Mesendoderm (in vitro differentiated cells): Measurements from ENCODE around the gene FRMPD4.

Experiments
- DNase-seq: peaks from one replicate; pipeline ENCODE4 v3.0.0; 2013
- H2AK5ac ChIP-seq: 2 replicates; pipeline ENCODE4 v1.6.1; 2013; ENCODE audit warnings: low read length, inconsistent platforms
- H2BK120ac ChIP-seq: 2 replicates; pipeline ENCODE4 v1.6.1; 2013; ENCODE audit warnings: low read depth, mild to moderate bottlenecking, low read length, moderate library complexity, mixed read lengths
- H2BK15ac ChIP-seq: replicated peaks from 2 replicates; pipeline ENCODE4 v1.6.1; 2013; ENCODE audit warnings: low read depth, mild to moderate bottlenecking, moderate library complexity
- H2BK5ac ChIP-seq: 2 replicates; pipeline ENCODE4 v1.6.1; 2013; ENCODE audit warnings: low read length, inconsistent platforms
- H3K18ac ChIP-seq: 2 replicates; pipeline ENCODE4 v1.6.1; 2013; ENCODE audit warnings: mild to moderate bottlenecking, low read length, mixed read lengths
- H3K23ac ChIP-seq: one replicate; pipeline ENCODE4 v1.6.1; 2013; ENCODE audit warnings: low read length
- H3K27ac ChIP-seq: 2 replicates; pipeline ENCODE4 v1.5.1; 2013; ENCODE audit warnings: low read depth, mild to moderate bottlenecking, inconsistent platforms, low read length, moderate library complexity
- H3K27me3 ChIP-seq: 2 replicates; pipeline ENCODE4 v1.6.1; 2013; ENCODE audit warnings: low read length, control low read depth, mild to moderate bottlenecking, inconsistent platforms; ENCODE audit not compliant: insufficient read depth, poor library complexity
- H3K36me3 ChIP-seq: 2 replicates; pipeline ENCODE4 v1.6.1; 2013; ENCODE audit warnings: low read length, inconsistent platforms; ENCODE audit not compliant: control insufficient read depth, insufficient read depth
- H3K4ac ChIP-seq: one replicate; pipeline ENCODE4 v1.6.1; 2013; ENCODE audit warnings: low read depth, mild to moderate bottlenecking, low read length, moderate library complexity
- H3K4me1 ChIP-seq: 2 replicates; pipeline ENCODE4 v1.6.1; 2013; ENCODE audit warnings: low read depth, low read length, inconsistent platforms; ENCODE audit not compliant: control insufficient read depth
- H3K4me2 ChIP-seq: 2 replicates; pipeline ENCODE4 v1.6.1; 2013; ENCODE audit warnings: low read length
- H3K4me3 ChIP-seq: 2 replicates; pipeline ENCODE4 v1.5.1; 2013; ENCODE audit warnings: mild to moderate bottlenecking, low read length
- H3K56ac ChIP-seq: one replicate; pipeline ENCODE4 v1.6.1; 2013; ENCODE audit warnings: low read length
- H3K79me1 ChIP-seq: 2 replicates; pipeline ENCODE4 v1.6.1; 2013; ENCODE audit warnings: low read length, inconsistent platforms
- H3K79me2 ChIP-seq: 2 replicates; pipeline ENCODE4 v1.6.1; 2013; ENCODE audit warnings: mild to moderate bottlenecking, low read length; ENCODE audit not compliant: control insufficient read depth, insufficient read depth
- H3K9ac ChIP-seq: 2 replicates; pipeline ENCODE4 v1.6.1; 2013; ENCODE audit warnings: low read length, inconsistent platforms
- H4K5ac ChIP-seq: one replicate; pipeline ENCODE4 v1.6.1; 2013; ENCODE audit warnings: low read length
- H4K8ac ChIP-seq: one replicate; pipeline ENCODE4 v1.6.1; 2013; ENCODE audit warnings: low read depth, mild to moderate bottlenecking, control low read depth, low read length, moderate library complexity
- WGBS: extraction: QIAGEN DNeasy Blood & Tissue Kit; methylation state at CpG from one replicate; pipeline ENCODE4 v1.1.7; 2013; ENCODE audit warnings: low lambda C conversion rate, missing lambda C conversion rate; ENCODE audit not compliant: insufficient coverage; ENCODE audit errors: extremely low coverage; 5-methylcytosine and 5-hydroxymethylcytosine counted together

Gene FRMPD4

DNA sequence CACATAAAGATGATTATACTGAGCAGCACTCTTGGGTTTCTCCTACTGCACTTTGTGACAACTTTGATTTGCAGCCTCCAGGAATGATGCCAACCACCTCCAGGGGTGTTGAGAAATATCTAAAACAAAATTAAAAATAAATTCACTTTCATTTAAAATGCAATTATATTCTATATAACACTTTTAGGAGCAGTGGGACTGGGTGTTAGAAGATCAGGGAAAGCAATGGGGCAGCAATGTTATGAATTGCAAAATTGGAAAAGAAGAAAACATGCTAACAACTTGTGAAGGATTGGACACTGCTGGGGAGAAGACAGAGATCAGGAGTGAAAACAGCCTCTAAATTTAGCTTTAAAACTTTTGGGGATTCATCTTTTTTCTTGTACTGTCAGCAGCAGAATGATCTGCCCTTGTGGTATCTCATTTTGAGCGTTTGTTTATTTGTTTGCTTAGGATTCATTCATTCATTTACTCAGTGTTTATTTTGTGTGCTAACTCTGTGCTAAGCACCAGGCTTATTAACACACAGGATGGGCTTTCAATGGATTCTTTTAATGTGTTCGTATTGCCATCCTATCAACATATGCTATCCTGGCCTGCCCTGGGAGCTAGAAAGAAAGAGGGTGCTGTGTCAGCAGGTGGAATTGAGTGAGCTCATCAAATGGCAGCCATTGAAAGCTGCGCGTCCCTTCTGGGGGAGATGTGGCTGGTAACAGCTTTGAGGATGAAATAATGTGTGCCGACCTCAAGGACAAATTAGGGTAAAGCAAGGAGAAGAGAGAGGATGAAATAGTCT lies 96.5 kb downstream of the FRMPD4 start:
- no peak for DNase-seq
- H3K4me1 ChIP-seq, result no peaks in the 10 kb centered on the region
- H3K23ac ChIP-seq, result no peak overlapping the region
- H3K56ac ChIP-seq, result no peak overlapping the region
- no peak overlapping the region for H3K18ac ChIP-seq
- WGBS, result no CpG with 5 or more reads among the region's 5 CpGs
- no peak overlapping the region for H2AK5ac ChIP-seq
- no peak overlapping the region for H3K4ac ChIP-seq
- no peaks in the 10 kb centered on the region for H3K79me2 ChIP-seq
- H3K36me3 ChIP-seq, result no peaks in the 10 kb centered on the region
- H3K4me2 ChIP-seq, result no peak overlapping the region
- H4K5ac ChIP-seq, result no peak overlapping the region
- H2BK120ac ChIP-seq, result no peak overlapping the region
- no peak overlapping the region for H2BK5ac ChIP-seq
- no peak overlapping the region for H3K9ac ChIP-seq
- H4K8ac ChIP-seq, result no peak overlapping the region
- no peaks in the 10 kb centered on the region for H3K79me1 ChIP-seq
- no peak overlapping the region for H2BK15ac ChIP-seq
- H3K27ac ChIP-seq, result no peak overlapping the region
- H3K27me3 ChIP-seq, result no peaks in the 10 kb centered on the region
- H3K4me3 ChIP-seq, result no peak overlapping the region

DNA sequence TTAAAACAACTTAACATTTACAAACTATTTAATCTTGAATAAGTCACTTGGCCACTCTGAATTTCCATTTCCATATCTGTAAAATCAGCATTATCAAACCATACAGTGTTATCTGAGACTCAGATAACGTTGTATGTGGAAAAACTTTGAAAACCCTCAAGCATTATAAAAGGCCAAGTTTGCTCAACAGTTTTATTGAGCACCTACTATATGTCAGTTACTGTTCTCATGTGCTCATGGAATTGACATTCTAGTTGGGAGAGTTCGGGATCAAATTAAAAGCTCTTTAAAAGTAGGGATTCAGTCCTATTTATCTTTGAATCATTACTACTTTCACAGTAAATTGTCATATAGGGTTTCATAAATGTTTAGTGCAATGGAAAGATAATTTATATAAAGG lies 97.9 kb downstream of the FRMPD4 start:
- Histone ChIP-seq H3K18ac (no peak overlapping the region), H3K4ac (no peak overlapping the region), H3K9ac (no peak overlapping the region), H3K4me2 (no peak overlapping the region), H2AK5ac (no peak overlapping the region), H3K27ac (no peak overlapping the region), H4K5ac (no peak overlapping the region), H3K56ac (no peak overlapping the region), H3K79me1 (no peaks in the 10 kb centered on the region), H3K36me3 (no peaks in the 10 kb centered on the region), H3K23ac (no peak overlapping the region), H4K8ac (no peak overlapping the region), H3K4me3 (no peak overlapping the region), H2BK5ac (no peak overlapping the region), H2BK120ac (no peak overlapping the region), H2BK15ac (no peak overlapping the region), H3K27me3 (no peaks in the 10 kb centered on the region), H3K79me2 (no peaks in the 10 kb centered on the region), H3K4me1 (no peaks in the 10 kb centered on the region)
- DNase-seq, result no peak
- WGBS, result no CpG with 5 or more reads among the region's 2 CpGs

DNA sequence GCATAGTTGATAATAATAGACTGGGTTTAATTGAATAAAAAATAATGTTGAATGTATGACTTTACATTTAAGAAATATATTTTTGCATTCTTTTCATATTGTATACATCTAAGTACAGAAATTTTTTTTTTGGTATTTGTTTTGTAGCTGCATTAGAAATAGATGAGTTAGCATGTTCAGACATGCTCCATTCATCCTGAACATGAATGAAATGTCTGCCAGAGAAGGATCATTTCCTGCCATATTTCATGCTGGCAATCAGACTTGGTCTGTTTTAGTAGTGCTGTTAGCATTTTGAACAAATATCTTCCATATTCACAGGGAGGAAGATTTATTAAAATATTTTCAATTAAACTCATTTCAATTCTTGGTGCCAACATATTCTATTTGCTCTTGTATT lies 98.9 kb downstream of the FRMPD4 start:
- H2BK15ac ChIP-seq, result no peak overlapping the region
- no peak overlapping the region for H3K23ac ChIP-seq
- no peak overlapping the region for H3K9ac ChIP-seq
- no peak overlapping the region for H3K4ac ChIP-seq
- DNase-seq, result no peak
- no peaks in the 10 kb centered on the region for H3K27me3 ChIP-seq
- H3K27ac ChIP-seq, result no peak overlapping the region
- H3K36me3 ChIP-seq, result no peaks in the 10 kb centered on the region
- no peak overlapping the region for H3K56ac ChIP-seq
- H3K18ac ChIP-seq, result no peak overlapping the region
- H3K4me3 ChIP-seq, result no peak overlapping the region
- no peaks in the 10 kb centered on the region for H3K79me2 ChIP-seq
- H2BK120ac ChIP-seq, result no peak overlapping the region
- H2BK5ac ChIP-seq, result no peak overlapping the region
- H4K8ac ChIP-seq, result no peak overlapping the region
- H3K4me1 ChIP-seq, result no peaks in the 10 kb centered on the region
- no peak overlapping the region for H3K4me2 ChIP-seq
- no peaks in the 10 kb centered on the region for H3K79me1 ChIP-seq
- no peak overlapping the region for H4K5ac ChIP-seq
- H2AK5ac ChIP-seq, result no peak overlapping the region

DNA sequence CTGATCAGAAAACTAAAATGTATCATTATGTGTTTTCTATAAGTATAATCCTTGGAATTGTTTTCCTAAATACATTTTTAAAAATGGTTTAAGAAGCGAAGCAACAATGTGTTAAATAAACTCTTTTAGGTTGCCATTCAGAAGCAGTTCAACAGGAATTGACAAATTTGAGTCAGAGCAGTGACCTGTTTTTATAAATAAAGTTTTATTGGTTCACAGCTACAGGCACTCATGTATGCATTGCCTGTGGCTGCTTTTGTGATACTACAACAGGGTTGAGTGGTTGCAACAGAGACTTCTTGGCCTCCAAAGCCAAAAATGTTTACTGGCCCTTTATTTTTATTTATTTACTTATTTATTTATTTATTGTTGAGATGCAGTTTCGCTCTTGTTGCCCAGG lies 99.5 kb downstream of the FRMPD4 start:
- no peaks in the 10 kb centered on the region for H3K79me2 ChIP-seq
- no peak overlapping the region for H3K4me3 ChIP-seq
- H3K56ac ChIP-seq, result no peak overlapping the region
- no CpG with 5 or more reads among the region's 2 CpGs for WGBS
- H3K23ac ChIP-seq, result no peak overlapping the region
- no peak overlapping the region for H2BK15ac ChIP-seq
- no peak overlapping the region for H2BK5ac ChIP-seq
- H3K79me1 ChIP-seq, result no peaks in the 10 kb centered on the region
- no peaks in the 10 kb centered on the region for H3K36me3 ChIP-seq
- DNase-seq, result no peak
- H3K18ac ChIP-seq, result no peak overlapping the region
- H2BK120ac ChIP-seq, result no peak overlapping the region
- H3K4me1 ChIP-seq, result no peaks in the 10 kb centered on the region
- no peak overlapping the region for H4K8ac ChIP-seq
- H3K27me3 ChIP-seq, result no peaks in the 10 kb centered on the region
- H3K4ac ChIP-seq, result no peak overlapping the region
- no peak overlapping the region for H3K27ac ChIP-seq
- H2AK5ac ChIP-seq, result no peak overlapping the region
- no peak overlapping the region for H3K9ac ChIP-seq
- H4K5ac ChIP-seq, result no peak overlapping the region
- no peak overlapping the region for H3K4me2 ChIP-seq

DNA sequence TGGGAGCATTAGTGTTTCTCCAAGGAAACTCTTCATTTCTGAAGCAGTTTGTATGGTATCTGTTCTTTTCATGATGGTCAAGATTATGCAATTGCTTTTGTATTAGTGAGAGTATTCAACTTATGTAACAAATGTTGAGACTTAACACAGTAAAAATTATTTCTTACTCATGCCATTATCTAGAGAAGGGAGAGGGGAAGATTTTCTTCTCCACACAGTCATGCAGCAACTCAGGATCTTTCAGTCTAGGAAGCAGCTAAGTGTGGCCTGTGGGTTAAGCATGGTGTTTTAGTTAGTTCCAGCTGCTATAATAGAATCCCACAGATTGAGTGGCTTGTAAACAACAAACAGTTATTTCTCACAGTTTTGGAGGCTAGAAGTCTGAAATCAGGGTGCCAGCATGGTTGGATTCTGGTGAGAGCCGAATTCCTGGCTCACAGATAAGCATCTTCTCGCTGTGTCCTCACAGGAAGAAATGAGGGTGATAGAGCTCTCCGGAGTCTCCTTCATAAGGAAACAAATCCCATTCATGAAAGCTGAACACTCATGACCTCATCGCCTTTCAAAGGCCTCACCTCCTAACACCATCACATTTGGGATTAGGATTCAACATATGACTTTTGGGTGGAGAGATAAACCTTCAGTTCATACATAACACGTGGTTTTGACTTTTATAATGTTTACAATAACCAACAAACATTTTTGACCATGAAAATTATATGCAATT lies 101.2 kb downstream of the FRMPD4 start:
- Histone ChIP-seq H3K27me3 (no peaks in the 10 kb centered on the region), H3K4ac (no peak overlapping the region), H3K4me2 (no peak overlapping the region), H2BK120ac (no peak overlapping the region), H4K5ac (no peak overlapping the region), H3K4me3 (no peak overlapping the region), H3K56ac (no peak overlapping the region), H3K18ac (no peak overlapping the region), H2AK5ac (no peak overlapping the region), H3K27ac (no peak overlapping the region), H2BK15ac (no peak overlapping the region), H4K8ac (no peak overlapping the region), H3K9ac (no peak overlapping the region), H3K36me3 (no peaks in the 10 kb centered on the region), H3K23ac (no peak overlapping the region), H3K79me1 (no peaks in the 10 kb centered on the region), H3K79me2 (no peaks in the 10 kb centered on the region), H3K4me1 (no peaks in the 10 kb centered on the region), H2BK5ac (no peak overlapping the region)
- no CpG with 5 or more reads among the region's 5 CpGs for WGBS
- DNase-seq, result no peak
